Mucosa of rectum (tissue), 2 donors: ENCODE measurements around the gene MCCD1.
"Not testable (repeated sequence)": the region's sequence is repeated elsewhere in the genome, so short reads cannot be mapped to it uniquely, and the experiment has no call there.

Experiments used
- H3K27ac ChIP-seq, 2 donors: one replicate each; pipeline ENCODE4 v1.7.0; 2013; ENCODE audit warnings: inconsistent platforms in 2 of 2, low read depth in 2 of 2, low read length in 2 of 2
- H3K27me3 ChIP-seq, 2 donors: one replicate each; pipeline ENCODE4 v1.7.0; 2013; ENCODE audit warnings: low read length in 2 of 2; ENCODE audit not compliant: control insufficient read depth in 2 of 2, insufficient read depth in 2 of 2
- H3K36me3 ChIP-seq, 2 donors: one replicate each; pipeline ENCODE4 v1.7.0; 2013; ENCODE audit warnings: low read length in 2 of 2; ENCODE audit not compliant: control insufficient read depth in 2 of 2, insufficient read depth in 2 of 2
- H3K4me1 ChIP-seq, 2 donors: one replicate each; pipeline ENCODE4 v1.7.0; 2013; ENCODE audit warnings: low read length in 2 of 2, mild to moderate bottlenecking in 1 of 2; ENCODE audit not compliant: control insufficient read depth in 2 of 2, insufficient read depth in 2 of 2
- H3K4me3 ChIP-seq, 2 donors: one replicate each; pipeline ENCODE4 v1.7.0; 2013; ENCODE audit warnings: low read length in 2 of 2
- H3K9ac ChIP-seq, 2 donors: one replicate each; pipeline ENCODE4 v1.7.0; 2013; ENCODE audit warnings: low read length in 2 of 2, low read depth in 1 of 2, mild to moderate bottlenecking in 1 of 2
- H3K9me3 ChIP-seq, 2 donors: one replicate each; pipeline ENCODE4 v1.7.0; 2013; ENCODE audit warnings: low read length in 2 of 2; ENCODE audit not compliant: control insufficient read depth in 2 of 2
- donor health status: healthy.
- donor health status: Normal muscosa, but diverticular disease.

Gene MCCD1

GRCh38 chr6:31528821-31529328 is at the start of gene MCCD1:
MCCD1 (plus strand) TSS chr6:31528962; CDS start chr6:31529015, 53 bp downstream.
- Histone ChIP-seq H3K27me3 (no peaks in the 10 kb centered on the region), H3K4me1 (no peaks in the 10 kb centered on the region), H3K9ac (no peak within 1 kb of the TSS), H3K9me3 (no peaks in the 10 kb centered on the region), H3K27ac (no peak within 1 kb of the TSS), H3K36me3 (peaks cover 38% of the 10 kb centered on the region in 2 donors), H3K4me3 (no peak within 1 kb of the TSS)

- H3K4me1 ChIP-seq: no peaks in the 10 kb centered on the region
- no peaks in the 10 kb centered on the region for H3K9me3 ChIP-seq
- no peaks in the 10 kb centered on the region for H3K36me3 ChIP-seq
Measured at GRCh38 chr6:31479151-31479932, 49.4 kb upstream of the MCCD1 start.

GRCh38 chr6:31479933-31480535 is 48.7 kb upstream of the MCCD1 start:
- no peak overlapping the region for H3K9ac ChIP-seq
- no peak overlapping the region for H3K4me3 ChIP-seq
- no peaks in the 10 kb centered on the region for H3K4me1 ChIP-seq
- no peaks in the 10 kb centered on the region for H3K27me3 ChIP-seq
- H3K27ac ChIP-seq: no peak overlapping the region
- no peaks in the 10 kb centered on the region for H3K9me3 ChIP-seq
- H3K36me3 ChIP-seq: no peaks in the 10 kb centered on the region

More at GRCh38 chr6:31479151-31479932, 49.4 kb upstream of the MCCD1 start:
- Histone ChIP-seq H3K27ac (no peak overlapping the region), H3K4me3 (no peak overlapping the region), H3K9ac (no peak overlapping the region), H3K27me3 (no peaks in the 10 kb centered on the region)

- Histone ChIP-seq H3K4me1 (no peaks in the 10 kb centered on the region), H3K9ac (no peak overlapping the region), H3K36me3 (no peaks in the 10 kb centered on the region), H3K4me3 (no peak overlapping the region), H3K27ac (no peak overlapping the region), H3K27me3 (no peaks in the 10 kb centered on the region), H3K9me3 (no peaks in the 10 kb centered on the region)
Measured at GRCh38 chr6:31480574-31480973, 48.2 kb upstream of the MCCD1 start.

- Histone ChIP-seq H3K4me1 (no peaks in the 10 kb centered on the region), H3K27ac (no peak overlapping the region), H3K9me3 (no peaks in the 10 kb centered on the region), H3K4me3 (no peak overlapping the region), H3K27me3 (no peaks in the 10 kb centered on the region), H3K36me3 (no peaks in the 10 kb centered on the region), H3K9ac (no peak overlapping the region)
Measured at GRCh38 chr6:31483392-31483791, 45.4 kb upstream of the MCCD1 start.

GRCh38 chr6:31485055-31485454 is 43.7 kb upstream of the MCCD1 start:
- no peak overlapping the region for H3K9ac ChIP-seq
- no peaks in the 10 kb centered on the region for H3K9me3 ChIP-seq
- no peak overlapping the region for H3K27ac ChIP-seq
- no peak overlapping the region for H3K4me3 ChIP-seq
- H3K36me3 ChIP-seq: no peaks in the 10 kb centered on the region
- no peaks in the 10 kb centered on the region for H3K4me1 ChIP-seq
- no peaks in the 10 kb centered on the region for H3K27me3 ChIP-seq

- H3K4me3 ChIP-seq, H3K27me3 ChIP-seq, H3K36me3 ChIP-seq, H3K9me3 ChIP-seq, H3K4me1 ChIP-seq, H3K27ac ChIP-seq, H3K9ac ChIP-seq: not testable (repeated sequence)
Measured at GRCh38 chr6:31486065-31486837, 42.5 kb upstream of the MCCD1 start.

GRCh38 chr6:31487674-31488073 is 41.1 kb upstream of the MCCD1 start:
- H3K36me3 ChIP-seq, H3K4me3 ChIP-seq, H3K27me3 ChIP-seq, H3K9ac ChIP-seq, H3K9me3 ChIP-seq, H3K4me1 ChIP-seq, H3K27ac ChIP-seq: not testable (repeated sequence)

GRCh38 chr6:31489086-31489485 is 39.7 kb upstream of the MCCD1 start:
- Histone ChIP-seq H3K36me3 (no peaks in the 10 kb centered on the region), H3K4me3 (no peak overlapping the region), H3K9me3 (no peaks in the 10 kb centered on the region), H3K4me1 (peaks cover 7 to 10% of the 10 kb centered on the region in 2 donors), H3K27ac (peak overlapping the region in 1 of 2 donors; percentile 53), H3K27me3 (peaks cover 0 to 2% of the 10 kb centered on the region in 2 donors), H3K9ac (no peak overlapping the region)
